OCI-LY7 (cell line): Measurements from ENCODE around the gene EPHB1. TPM values are rescaled to one million over a fixed set of nuclear protein-coding genes. Genes with fewer than 3 reads are reported as not detected.

Experiments
- BruUV-seq: library from RNA; stranded (reverse); fragments of 400-500 nt; replicated peaks from 2 replicates; lab custom pipeline; 2021; lab: Mats Ljungman, UMichigan
- CTCF ChIA-PET: fragments of 300-600 bp; sonication (Branson Sonifier 250); formaldehyde crosslinking; loops from one replicate; lab custom pipeline; 2022; ENCODE audit warnings: antibody characterized with exemption; ENCODE audit not compliant: unreplicated experiment; lab: Charles Lee
- POLR2A ChIA-PET: fragments of 300-600 bp; sonication (Branson Sonifier 250); formaldehyde crosslinking; loops from one replicate; lab custom pipeline; 2022; ENCODE audit warnings: antibody characterized with exemption; lab: Charles Lee
- DNase-seq: peaks from one replicate; pipeline ENCODE4 v3.0.0-alpha.2; 2015; ENCODE audit warnings: low spot score
- H2AFZ ChIP-seq: fragments of 200-600 bp; sonication (generic), shearing (Covaris generic); 2 replicates; pipeline ENCODE4 v1.6.1; 2014; ENCODE audit warnings: mild to moderate bottlenecking, antibody characterized with exemption, low read length, moderate library complexity
- H3K27ac ChIP-seq: fragments of 200-600 bp; sonication (generic); 2 replicates; pipeline ENCODE4 v1.5.1; 2014; ENCODE audit warnings: mixed run types, low read depth, mild to moderate bottlenecking, moderate library complexity, low read length, inconsistent platforms; ENCODE audit not compliant: poor library complexity, severe bottlenecking
- H3K36me3 ChIP-seq: fragments of 200-600 bp; sonication (generic); 2 replicates; pipeline ENCODE4 v1.6.1; 2014; ENCODE audit warnings: mild to moderate bottlenecking, antibody characterized with exemption, low read length, moderate library complexity, mixed read lengths; ENCODE audit not compliant: insufficient read depth
- H3K4me1 ChIP-seq: fragments of 200-600 bp; sonication (generic); 2 replicates; pipeline ENCODE4 v1.5.1; 2014; ENCODE audit warnings: mild to moderate bottlenecking, low read length; ENCODE audit not compliant: insufficient read depth, poor library complexity, severe bottlenecking
- H3K4me2 ChIP-seq: fragments of 200-600 bp; sonication (generic); 2 replicates; pipeline ENCODE4 v1.6.1; 2014; ENCODE audit warnings: mild to moderate bottlenecking, low read length
- H3K4me3 ChIP-seq: fragments of 200-600 bp; sonication (generic); 2 replicates; pipeline ENCODE4 v1.5.1; 2014; ENCODE audit warnings: mild to moderate bottlenecking, low read depth, low read length; ENCODE audit not compliant: poor library complexity, severe bottlenecking
- H3K79me2 ChIP-seq: fragments of 200-600 bp; sonication (generic); 2 replicates; pipeline ENCODE4 v1.6.1; 2016; ENCODE audit warnings: low read depth, mild to moderate bottlenecking, low read length, moderate library complexity, mixed read lengths; ENCODE audit not compliant: insufficient read depth
- H3K9me2 ChIP-seq: fragments of 200-600 bp; sonication (generic); 2 replicates; pipeline ENCODE4 v1.6.1; 2016; ENCODE audit warnings: mild to moderate bottlenecking, low read length, mixed read lengths; ENCODE audit not compliant: insufficient read depth
- H3K9me3 ChIP-seq: fragments of 200-600 bp; sonication (generic); 2 replicates; pipeline ENCODE4 v1.6.1; 2014; ENCODE audit warnings: mild to moderate bottlenecking, mixed run types, low read length, mixed read lengths
- H4K20me1 ChIP-seq: fragments of 200-600 bp; sonication (generic); 2 replicates; pipeline ENCODE4 v1.6.1; 2014; ENCODE audit warnings: mild to moderate bottlenecking, antibody characterized with exemption, low read length, moderate library complexity, mixed read lengths; ENCODE audit not compliant: insufficient read depth
- CTCF ChIP-seq: fragments of 200-600 bp; sonication (generic); conservative IDR thresholded peaks from 2 replicates; pipeline ENCODE4 v1.5.1; 2014; ENCODE audit warnings: mild to moderate bottlenecking, antibody characterized with exemption, low read length, moderate library complexity, mixed read lengths
- EZH2phosphoT487 ChIP-seq: fragments of 200-600 bp; sonication (generic); IDR thresholded peaks from 2 replicates; pipeline ENCODE4 v1.6.1; 2018; ENCODE audit warnings: low read depth, borderline replicate concordance, mild to moderate bottlenecking, mixed run types, antibody characterized with exemption, low read length, moderate library complexity, mixed read lengths
- intact Hi-C: fragments of 100-400 bp; cut with micrococcal nuclease; formaldehyde crosslinking; loops from one replicate; pipeline ENCODE4 v1.10.0; 2022; ENCODE audit not compliant: unreplicated experiment
- total RNA-seq, 2 experiments: library from RNA; depleted of rRNA in 1 of 2; stranded (reverse); fragments of >200 nt in 1 of 2; shearing (Covaris generic) in 1 of 2; gene quantifications; 2 replicates each; pipeline ENCODE4 v1.2.3, GENCODE V29; 2014 to 2022

Gene EPHB1
- total RNA-seq, 2 experiments from 2014 or later = 0.54 to 1.3 TPM

- intact Hi-C loops = no loop called here
- Histone ChIP-seq H3K4me3 (no peak overlapping the region), H4K20me1 (no peaks in the 10 kb centered on the region), H3K79me2 (no peaks in the 10 kb centered on the region), H3K9me2 (no peaks in the 10 kb centered on the region), H3K4me1 (no peaks in the 10 kb centered on the region), H3K4me2 (no peak overlapping the region), H3K9me3 (no peaks in the 10 kb centered on the region), H3K36me3 (no peaks in the 10 kb centered on the region), H3K27ac (no peak overlapping the region), H2AFZ (no peak overlapping the region)
- no TSS peak for BruUV-seq
- no peak for TF ChIP-seq CTCF
- no peak for TF ChIP-seq EZH2phosphoT487
- no peak for DNase-seq
- ChIA-PET POLR2A (no interaction called here), CTCF (no interaction called here)
These were observed 78.7 kb downstream of the EPHB1 start for GRCh38 chr3:134873789-134874188.

GRCh38 chr3:134874737-134875413 lies 79.8 kb downstream of the EPHB1 start:
- H3K27ac ChIP-seq = no peak overlapping the region
- no peaks in the 10 kb centered on the region for H3K9me2 ChIP-seq
- no peak for DNase-seq
- no peaks in the 10 kb centered on the region for H3K79me2 ChIP-seq
- H3K4me3 ChIP-seq = no peak overlapping the region
- no peaks in the 10 kb centered on the region for H3K4me1 ChIP-seq
- no peaks in the 10 kb centered on the region for H3K36me3 ChIP-seq
- no TSS peak for BruUV-seq
- no peaks in the 10 kb centered on the region for H4K20me1 ChIP-seq
- intact Hi-C loops = no loop called here
- ChIA-PET CTCF (no interaction called here), POLR2A (no interaction called here)
- no peaks in the 10 kb centered on the region for H3K9me3 ChIP-seq
- TF ChIP-seq CTCF (no peak), EZH2phosphoT487 (no peak)
- no peak overlapping the region for H2AFZ ChIP-seq
- H3K4me2 ChIP-seq = no peak overlapping the region

GRCh38 chr3:134876836-134877235 lies 81.8 kb downstream of the EPHB1 start:
- BruUV-seq = no TSS peak
- no peak overlapping the region for H3K4me2 ChIP-seq
- H4K20me1 ChIP-seq = no peaks in the 10 kb centered on the region
- H3K27ac ChIP-seq = no peak overlapping the region
- no peak overlapping the region for H2AFZ ChIP-seq
- no peaks in the 10 kb centered on the region for H3K79me2 ChIP-seq
- no peaks in the 10 kb centered on the region for H3K9me2 ChIP-seq
- no peaks in the 10 kb centered on the region for H3K4me1 ChIP-seq
- ChIA-PET POLR2A (no interaction called here), CTCF (no interaction called here)
- no peaks in the 10 kb centered on the region for H3K9me3 ChIP-seq
- intact Hi-C loops = no loop called here
- TF ChIP-seq EZH2phosphoT487 (no peak), CTCF (no peak)
- H3K4me3 ChIP-seq = no peak overlapping the region
- H3K36me3 ChIP-seq = no peaks in the 10 kb centered on the region
- no peak for DNase-seq
